Left ventricle myocardium inferior (tissue), 1 donor: ENCODE data around the gene CPSF2. TPM values are rescaled to one million over a fixed set of nuclear protein-coding genes. Genes with fewer than 3 reads are reported as not detected.
"Not testable (repeated sequence)": the region's sequence is repeated elsewhere in the genome, so short reads cannot be mapped to it uniquely, and the experiment has no call there.

Experiments used
- DNase-seq: peaks from one replicate; pipeline ENCODE4 v3.0.0-alpha.2; 2020
- H3K27ac ChIP-seq: fragments of 200-600 bp; replicated peaks from 2 replicates; pipeline ENCODE4 v1.8.0; 2021
- H3K27me3 ChIP-seq: fragments of 200-600 bp; 2 replicates; pipeline ENCODE4 v1.8.0; 2021; ENCODE audit warnings: low read depth
- H3K36me3 ChIP-seq: fragments of 200-600 bp; 2 replicates; pipeline ENCODE4 v1.8.0; 2021
- H3K4me1 ChIP-seq: fragments of 200-600 bp; 2 replicates; pipeline ENCODE4 v1.8.0; 2021
- H3K4me3 ChIP-seq: fragments of 200-600 bp; 2 replicates; pipeline ENCODE4 v1.8.0; 2021; ENCODE audit warnings: mild to moderate bottlenecking, moderate library complexity
- H3K9me3 ChIP-seq: fragments of 200-600 bp; replicated peaks from 2 replicates; pipeline ENCODE4 v1.8.0; 2021
- intact Hi-C: fragments of 100-400 bp; cut with micrococcal nuclease; formaldehyde crosslinking; loops from one replicate; pipeline ENCODE4 v1.11.0; 2022
- total RNA-seq: library from RNA; stranded (reverse); fragmentation: NEBNext Ultra II Directional; extraction: Animal tissue kit (Norgen Biotek cat#: 25700); gene quantifications from one replicate; pipeline ENCODE4 v1.2.1, GENCODE V29; 2021
- TF ChIP-seq, protein P1 (sequence below): fragments of 200-600 bp; IDR thresholded peaks from 2 replicates; pipeline ENCODE4 v1.8.0; 2021; ENCODE audit warnings: antibody characterized with exemption, mild to moderate bottlenecking, borderline replicate concordance
- donor health status: DM: no; HTN: yes; CAD: no; lungs with severe emphysema.

The CPSF2 gene
- total RNA-seq, 1 donor from 2014 or later, result 41.4 TPM

DNA sequence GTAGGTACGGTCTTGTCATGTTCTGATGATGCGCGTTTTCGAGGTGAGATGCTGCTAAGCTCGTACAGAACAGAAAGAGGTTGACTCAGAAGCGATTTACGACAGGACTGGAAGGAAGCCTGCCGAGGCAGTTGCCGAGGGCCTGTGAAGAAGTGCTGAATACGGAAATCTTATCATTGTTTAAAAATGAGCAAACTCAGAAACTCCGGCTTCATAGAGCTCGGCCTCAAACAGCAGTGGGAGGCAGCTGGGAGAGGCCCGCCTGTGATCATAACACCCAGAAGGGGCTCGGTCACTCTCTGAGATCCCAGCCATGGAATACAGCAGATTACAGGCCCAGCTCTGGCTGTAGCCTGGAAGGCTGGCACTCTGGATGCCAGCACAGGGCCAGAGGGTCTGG, 87.4 kb downstream of the CPSF2 start:
- no peak overlapping the region for H3K4me3 ChIP-seq
- peaks cover 39% of the 10 kb centered on the region for H3K27me3 ChIP-seq
- no peaks in the 10 kb centered on the region for H3K9me3 ChIP-seq
- no peaks in the 10 kb centered on the region for H3K4me1 ChIP-seq
- TF ChIP-seq, protein P1, sequence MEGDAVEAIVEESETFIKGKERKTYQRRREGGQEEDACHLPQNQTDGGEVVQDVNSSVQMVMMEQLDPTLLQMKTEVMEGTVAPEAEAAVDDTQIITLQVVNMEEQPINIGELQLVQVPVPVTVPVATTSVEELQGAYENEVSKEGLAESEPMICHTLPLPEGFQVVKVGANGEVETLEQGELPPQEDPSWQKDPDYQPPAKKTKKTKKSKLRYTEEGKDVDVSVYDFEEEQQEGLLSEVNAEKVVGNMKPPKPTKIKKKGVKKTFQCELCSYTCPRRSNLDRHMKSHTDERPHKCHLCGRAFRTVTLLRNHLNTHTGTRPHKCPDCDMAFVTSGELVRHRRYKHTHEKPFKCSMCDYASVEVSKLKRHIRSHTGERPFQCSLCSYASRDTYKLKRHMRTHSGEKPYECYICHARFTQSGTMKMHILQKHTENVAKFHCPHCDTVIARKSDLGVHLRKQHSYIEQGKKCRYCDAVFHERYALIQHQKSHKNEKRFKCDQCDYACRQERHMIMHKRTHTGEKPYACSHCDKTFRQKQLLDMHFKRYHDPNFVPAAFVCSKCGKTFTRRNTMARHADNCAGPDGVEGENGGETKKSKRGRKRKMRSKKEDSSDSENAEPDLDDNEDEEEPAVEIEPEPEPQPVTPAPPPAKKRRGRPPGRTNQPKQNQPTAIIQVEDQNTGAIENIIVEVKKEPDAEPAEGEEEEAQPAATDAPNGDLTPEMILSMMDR, result no peak
- no peak for DNase-seq
- intact Hi-C loops, result no loop called here
- H3K36me3 ChIP-seq, result no peaks in the 10 kb centered on the region
- H3K27ac ChIP-seq, result no peak overlapping the region

DNA sequence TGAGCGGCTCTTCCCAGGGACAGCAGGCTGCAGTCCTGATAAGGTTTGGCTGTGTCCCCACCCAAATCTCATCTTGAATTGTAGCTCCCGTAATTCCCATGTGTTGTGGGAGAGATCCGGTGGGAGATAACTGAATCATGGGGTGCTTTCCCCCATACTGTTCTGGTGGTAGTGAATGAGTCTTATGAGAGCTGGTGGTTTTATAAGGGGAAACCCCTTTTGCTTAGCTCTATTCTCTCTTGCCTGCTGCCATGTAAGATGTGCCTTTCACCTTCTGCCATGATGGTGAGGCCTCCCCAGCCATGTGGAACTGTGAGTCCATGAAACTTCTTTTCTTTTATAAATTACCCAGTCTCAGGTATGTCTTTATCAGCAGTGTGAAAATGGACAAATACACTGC, 91.4 kb downstream of the CPSF2 start:
- DNase-seq, H3K9me3 ChIP-seq, H3K4me3 ChIP-seq, H3K4me1 ChIP-seq, H3K27me3 ChIP-seq, H3K27ac ChIP-seq, intact Hi-C loops, H3K36me3 ChIP-seq: not testable (repeated sequence)

DNA sequence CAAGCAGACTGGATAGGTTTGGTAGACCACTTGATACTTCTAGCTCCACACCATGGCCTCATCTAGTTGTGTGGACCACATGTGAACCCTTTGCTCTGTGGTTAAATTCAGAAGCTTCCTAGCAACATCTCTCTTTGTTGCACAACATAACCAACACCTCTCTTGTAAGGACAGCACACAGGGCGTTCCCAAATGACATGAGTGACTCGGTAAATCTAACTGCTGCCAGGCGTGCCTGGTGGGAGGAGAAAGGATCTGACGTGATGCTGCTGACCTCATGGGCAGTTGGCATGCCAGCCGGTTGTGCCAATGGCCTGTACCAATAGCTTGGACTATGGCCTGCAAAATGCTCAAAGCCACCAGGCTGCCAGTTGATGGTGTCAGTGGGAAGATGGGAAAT, 93.8 kb downstream of the CPSF2 start:
- Histone ChIP-seq H3K27me3 (no peaks in the 10 kb centered on the region), H3K4me3 (no peak overlapping the region), H3K9me3 (no peaks in the 10 kb centered on the region), H3K36me3 (no peaks in the 10 kb centered on the region), H3K4me1 (no peaks in the 10 kb centered on the region), H3K27ac (no peak overlapping the region)
- TF ChIP-seq, protein P1, result no peak
- no peak for DNase-seq
- intact Hi-C loops, result no loop called here

DNA sequence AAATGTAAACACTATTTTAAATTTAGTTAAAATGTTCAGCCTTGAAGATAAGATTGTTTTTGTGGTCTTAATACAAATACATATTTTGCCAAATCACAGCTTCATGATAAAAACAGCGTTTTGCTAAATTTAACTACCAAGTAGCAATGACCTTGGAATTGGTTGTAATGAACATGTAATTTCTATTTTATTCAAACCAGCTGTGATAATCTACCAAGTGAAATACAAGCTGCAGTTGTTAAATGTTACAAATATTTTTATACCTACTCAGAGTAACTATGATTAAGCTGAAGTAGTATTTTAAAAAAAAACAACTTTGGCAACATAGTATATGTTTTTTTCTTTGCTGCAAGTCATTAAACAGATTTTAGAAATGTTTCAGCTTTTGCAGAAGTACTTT, 96.2 kb downstream of the CPSF2 start:
- intact Hi-C loops, result no loop called here
- Histone ChIP-seq H3K4me1 (peaks cover 2% of the 10 kb centered on the region), H3K9me3 (no peaks in the 10 kb centered on the region), H3K27me3 (no peaks in the 10 kb centered on the region), H3K27ac (no peak overlapping the region), H3K36me3 (no peaks in the 10 kb centered on the region), H3K4me3 (no peak overlapping the region)
- TF ChIP-seq, protein P1, result no peak
- no peak for DNase-seq

Other genes starting within 250 kb of the CPSF2 start
- gene FBLN5, start 174.3 kb upstream of the CPSF2 start, total RNA-seq, result 62.5 TPM
- gene TRIP11, start 81.9 kb upstream of the CPSF2 start, total RNA-seq, result 49.7 TPM
- gene ATXN3, start 15.4 kb upstream of the CPSF2 start, total RNA-seq, result 15.7 TPM
- gene NDUFB1, start 263 bp upstream of the CPSF2 start, total RNA-seq, result 625 TPM
- 0.36 TPM for gene SLC24A4, start 201.2 kb downstream of the CPSF2 start, total RNA-seq